Mesenchymal stem cell (in vitro differentiated cells and primary cell): ENCODE data around the gene CFI.
A peak's percentile ranks its signal among the peaks of the same experiment; 100 is the strongest.

ENCODE experiments used
- DNase-seq: peaks from one replicate; pipeline ENCODE4 v3.0.0-alpha.2; 2013
- H2AFZ ChIP-seq: one replicate; pipeline ENCODE4 v1.6.1; 2013; ENCODE audit warnings: low read depth, mild to moderate bottlenecking, control low read depth, inconsistent platforms, low read length, moderate library complexity
- H2AK5ac ChIP-seq: 2 replicates; pipeline ENCODE4 v1.6.1; 2013; ENCODE audit warnings: low read length, moderate library complexity, mild to moderate bottlenecking, inconsistent platforms; ENCODE audit not compliant: severe bottlenecking
- H2BK120ac ChIP-seq: one replicate; pipeline ENCODE4 v1.6.1; 2013; ENCODE audit warnings: low read depth, mild to moderate bottlenecking, inconsistent platforms, low read length, moderate library complexity
- H2BK12ac ChIP-seq, 2 experiments: one replicate each; pipeline ENCODE4 v1.6.1; 2013; ENCODE audit warnings: inconsistent platforms in 2 of 2, low read length in 2 of 2, mild to moderate bottlenecking in 2 of 2, moderate library complexity in 2 of 2, control low read depth in 1 of 2
- H2BK15ac ChIP-seq: one replicate; pipeline ENCODE4 v1.6.1; 2013; ENCODE audit warnings: mild to moderate bottlenecking, low read depth, inconsistent platforms; ENCODE audit not compliant: poor library complexity, severe bottlenecking
- H2BK5ac ChIP-seq: 2 replicates; pipeline ENCODE4 v1.6.1; 2013; ENCODE audit warnings: low read depth, mild to moderate bottlenecking, low read length, control low read depth, inconsistent platforms; ENCODE audit not compliant: poor library complexity, severe bottlenecking
- H3K14ac ChIP-seq, 2 experiments: one replicate each; pipeline ENCODE4 v1.6.1; 2013; ENCODE audit warnings: inconsistent platforms in 2 of 2, low read length in 2 of 2, control low read depth in 1 of 2, mild to moderate bottlenecking in 1 of 2, moderate library complexity in 1 of 2
- H3K18ac ChIP-seq, 2 experiments: one replicate each; pipeline ENCODE4 v1.6.1; 2013; ENCODE audit warnings: inconsistent platforms in 2 of 2, low read length in 2 of 2, control low read depth in 1 of 2, low read depth in 1 of 2, mild to moderate bottlenecking in 1 of 2
- H3K23ac ChIP-seq, 2 experiments: one replicate each; pipeline ENCODE4 v1.6.1; 2013; ENCODE audit warnings: inconsistent platforms in 2 of 2, low read length in 2 of 2, mild to moderate bottlenecking in 2 of 2, moderate library complexity in 2 of 2, control low read depth in 1 of 2
- H3K27ac ChIP-seq: 2 replicates; pipeline ENCODE4 v1.5.1; 2013; ENCODE audit warnings: mild to moderate bottlenecking, moderate library complexity, low read length, control low read depth, inconsistent platforms; ENCODE audit not compliant: poor library complexity, severe bottlenecking
- H3K27me3 ChIP-seq, 2 experiments: 2 replicates each; pipeline versions ENCODE4 v1.6.1 to v1.7.0; 2013; ENCODE audit warnings: low read length in 2 of 2, mild to moderate bottlenecking in 2 of 2, moderate library complexity in 2 of 2, control low read depth in 1 of 2, inconsistent platforms in 1 of 2; ENCODE audit not compliant: control insufficient read depth in 1 of 2, insufficient read depth in 1 of 2
- H3K36me3 ChIP-seq, 2 experiments: 2 replicates each; pipeline versions ENCODE4 v1.6.1 to v1.7.0; 2013; ENCODE audit warnings: low read length in 2 of 2, control low read depth in 1 of 2, inconsistent platforms in 1 of 2, low read depth in 1 of 2, mild to moderate bottlenecking in 1 of 2; ENCODE audit not compliant: insufficient read depth in 2 of 2, control insufficient read depth in 1 of 2
- H3K4ac ChIP-seq, 2 experiments: one replicate each; pipeline ENCODE4 v1.6.1; 2013; ENCODE audit warnings: inconsistent platforms in 2 of 2, low read length in 2 of 2, mild to moderate bottlenecking in 2 of 2, moderate library complexity in 2 of 2, control low read depth in 1 of 2, low read depth in 1 of 2
- H3K4me1 ChIP-seq: 2 replicates; pipeline ENCODE4 v1.6.1; 2013; ENCODE audit warnings: low read depth, low read length, control low read depth; ENCODE audit not compliant: control insufficient read depth, insufficient read depth
- H3K4me2 ChIP-seq: 2 replicates; pipeline ENCODE4 v1.6.1; 2013; ENCODE audit warnings: low read length, mild to moderate bottlenecking, inconsistent platforms; ENCODE audit not compliant: poor library complexity, severe bottlenecking
- H3K4me3 ChIP-seq, 2 experiments: 2 replicates each; pipeline versions ENCODE4 v1.5.1 to v1.7.0; 2013; ENCODE audit warnings: low read length in 2 of 2, mild to moderate bottlenecking in 2 of 2, control low read depth in 1 of 2, low read depth in 1 of 2; ENCODE audit not compliant: insufficient read depth in 1 of 2
- H3K79me1 ChIP-seq: replicated peaks from 2 replicates; pipeline ENCODE4 v1.6.1; 2013; ENCODE audit warnings: mild to moderate bottlenecking, control low read depth, low read length, inconsistent platforms; ENCODE audit not compliant: poor library complexity, severe bottlenecking
- H3K9ac ChIP-seq: 2 replicates; pipeline ENCODE4 v1.7.0; 2013; ENCODE audit warnings: mild to moderate bottlenecking, low read length, moderate library complexity
- H3K9me3 ChIP-seq: 2 replicates; pipeline ENCODE4 v1.7.0; 2013; ENCODE audit warnings: mild to moderate bottlenecking, low read length; ENCODE audit not compliant: control insufficient read depth
- H4K8ac ChIP-seq: one replicate; pipeline ENCODE4 v1.6.1; 2013; ENCODE audit warnings: inconsistent platforms, mild to moderate bottlenecking, low read length, moderate library complexity
- H4K91ac ChIP-seq: one replicate; pipeline ENCODE4 v1.6.1; 2013; ENCODE audit warnings: mild to moderate bottlenecking, low read length, inconsistent platforms
- WGBS: methylation state at CpG from one replicate; pipeline ENCODE4 v1.1.7; 2013; ENCODE audit warnings: mixed read lengths; 5-methylcytosine and 5-hydroxymethylcytosine counted together

CFI gene

GRCh38 chr4:109721033-109721432 is 80.8 kb downstream of the CFI start:
- Histone ChIP-seq H3K18ac (no peak overlapping the region), H3K4me1 (no peaks in the 10 kb centered on the region), H2BK5ac (no peak overlapping the region), H2AK5ac (no peak overlapping the region), H4K91ac (no peak overlapping the region), H3K27me3 (no peaks in the 10 kb centered on the region), H4K8ac (no peak overlapping the region), H3K9ac (no peak overlapping the region), H3K27ac (no peak overlapping the region), H3K4ac (no peak overlapping the region), H2BK12ac (no peak overlapping the region), H3K9me3 (no peaks in the 10 kb centered on the region), H2BK15ac (no peak overlapping the region), H3K4me3 (no peak overlapping the region), H3K23ac (no peak overlapping the region), H3K36me3 (peaks cover 0 to 15% of the 10 kb centered on the region in 2 experiments), H3K14ac (no peak overlapping the region), H3K4me2 (no peak overlapping the region), H2AFZ (no peak overlapping the region), H2BK120ac (no peak overlapping the region), H3K79me1 (peaks cover 16% of the 10 kb centered on the region)
- 69% methylated on average over 6 of the region's 7 CpGs for WGBS
- peak; percentile 51 for DNase-seq

GRCh38 chr4:109719604-109720003 is 82.2 kb downstream of the CFI start:
- DNase-seq: no peak

GRCh38 chr4:109718759-109719158 is 83.0 kb downstream of the CFI start:
- Histone ChIP-seq H3K23ac (no peak overlapping the region), H3K4me1 (no peaks in the 10 kb centered on the region), H3K27ac (no peak overlapping the region), H2AK5ac (no peak overlapping the region), H3K14ac (no peak overlapping the region), H3K79me1 (peaks cover 10% of the 10 kb centered on the region), H4K8ac (no peak overlapping the region), H3K4ac (no peak overlapping the region), H2BK5ac (no peak overlapping the region), H2BK12ac (no peak overlapping the region), H3K36me3 (peaks cover 0 to 25% of the 10 kb centered on the region in 2 experiments), H2BK15ac (no peak overlapping the region), H3K18ac (no peak overlapping the region), H3K4me3 (no peak overlapping the region), H3K9me3 (no peaks in the 10 kb centered on the region), H2AFZ (no peak overlapping the region), H3K27me3 (no peaks in the 10 kb centered on the region), H4K91ac (no peak overlapping the region), H3K9ac (no peak overlapping the region), H3K4me2 (no peak overlapping the region), H2BK120ac (no peak overlapping the region)
- no peak for DNase-seq
- 91% methylated on average over 1 of the region's 1 CpG for WGBS

More at GRCh38 chr4:109719604-109720003, 82.2 kb downstream of the CFI start:
- H3K4me3 ChIP-seq: no peak overlapping the region
- no peak overlapping the region for H4K8ac ChIP-seq
- no peak overlapping the region for H2AFZ ChIP-seq
- no peak overlapping the region for H2BK5ac ChIP-seq
- 100% methylated on average over 4 of the region's 4 CpGs for WGBS
- no peak overlapping the region for H3K27ac ChIP-seq
- peaks cover 0 to 18% of the 10 kb centered on the region in 2 experiments for H3K36me3 ChIP-seq
- H2AK5ac ChIP-seq: no peak overlapping the region
- H3K4ac ChIP-seq: no peak overlapping the region
- H3K4me1 ChIP-seq: no peaks in the 10 kb centered on the region
- H3K27me3 ChIP-seq: no peaks in the 10 kb centered on the region
- no peak overlapping the region for H3K4me2 ChIP-seq
- peaks cover 13% of the 10 kb centered on the region for H3K79me1 ChIP-seq
- no peak overlapping the region for H3K18ac ChIP-seq
- no peak overlapping the region for H2BK120ac ChIP-seq
- no peak overlapping the region for H2BK12ac ChIP-seq
- H3K9me3 ChIP-seq: no peaks in the 10 kb centered on the region
- H4K91ac ChIP-seq: no peak overlapping the region
- H3K9ac ChIP-seq: no peak overlapping the region
- no peak overlapping the region for H2BK15ac ChIP-seq
- no peak overlapping the region for H3K23ac ChIP-seq
- no peak overlapping the region for H3K14ac ChIP-seq

GRCh38 chr4:109713500-109713899 is 88.3 kb downstream of the CFI start:
- Histone ChIP-seq H3K9me3 (no peaks in the 10 kb centered on the region), H2AFZ (no peak overlapping the region), H3K4me2 (no peak overlapping the region), H2AK5ac (no peak overlapping the region), H2BK120ac (no peak overlapping the region), H2BK5ac (no peak overlapping the region), H3K14ac (no peak overlapping the region), H4K8ac (no peak overlapping the region), H3K4ac (no peak overlapping the region), H3K79me1 (peaks cover 1% of the 10 kb centered on the region), H3K4me3 (no peak overlapping the region), H3K9ac (no peak overlapping the region), H3K18ac (no peak overlapping the region), H3K27ac (no peak overlapping the region), H4K91ac (no peak overlapping the region), H2BK15ac (no peak overlapping the region), H2BK12ac (no peak overlapping the region), H3K4me1 (no peaks in the 10 kb centered on the region), H3K27me3 (no peaks in the 10 kb centered on the region), H3K36me3 (peaks cover 0 to 50% of the 10 kb centered on the region in 2 experiments), H3K23ac (no peak overlapping the region)
- no peak for DNase-seq
- WGBS: 100% methylated on average over 1 of the region's 3 CpGs
